Gastrocnemius medialis (tissue), 4 donors: ENCODE data around the gene CD248.

Experiments used
- POLR2A ChIP-seq, 2 donors: fragments of 450-650 bp; IDR thresholded peaks; one replicate each; pipeline ENCODE4 v1.6.1; 2017; ENCODE audit warnings: antibody characterized with exemption in 2 of 2, mild to moderate bottlenecking in 2 of 2, moderate library complexity in 2 of 2
- TF ChIP-seq, protein P1 (sequence below), 5 experiments: fragments of 450-650 bp in 3 of 5; fragments of 200-600 bp in 2 of 5; sonication (generic) in 2 of 5; IDR thresholded peaks in 4 of 5; conservative IDR thresholded peaks in 1 of 5; 1 replicate in 4 of 5; 2 replicates in 1 of 5; pipeline ENCODE4 v1.5.1; 2016 to 2019; ENCODE audit warnings: antibody characterized with exemption in 5 of 5, mild to moderate bottlenecking in 3 of 5, moderate library complexity in 3 of 5

DNA sequence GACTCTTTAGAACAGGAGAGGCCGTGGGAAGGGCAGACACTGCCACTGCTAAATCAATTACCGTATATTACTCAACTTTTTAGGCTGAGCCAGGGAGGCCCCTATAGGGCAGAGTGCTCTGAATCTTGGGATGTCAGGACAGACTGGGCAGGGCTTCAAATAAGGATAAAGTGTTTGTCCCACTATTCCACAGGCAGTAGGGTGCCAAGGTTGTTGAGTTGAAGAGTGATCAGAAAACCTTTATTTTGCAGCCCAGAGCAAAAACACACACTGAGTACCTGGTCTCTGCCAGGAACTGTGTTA lies 32.2 kb upstream of the CD248 start:
- TF ChIP-seq, protein P1, sequence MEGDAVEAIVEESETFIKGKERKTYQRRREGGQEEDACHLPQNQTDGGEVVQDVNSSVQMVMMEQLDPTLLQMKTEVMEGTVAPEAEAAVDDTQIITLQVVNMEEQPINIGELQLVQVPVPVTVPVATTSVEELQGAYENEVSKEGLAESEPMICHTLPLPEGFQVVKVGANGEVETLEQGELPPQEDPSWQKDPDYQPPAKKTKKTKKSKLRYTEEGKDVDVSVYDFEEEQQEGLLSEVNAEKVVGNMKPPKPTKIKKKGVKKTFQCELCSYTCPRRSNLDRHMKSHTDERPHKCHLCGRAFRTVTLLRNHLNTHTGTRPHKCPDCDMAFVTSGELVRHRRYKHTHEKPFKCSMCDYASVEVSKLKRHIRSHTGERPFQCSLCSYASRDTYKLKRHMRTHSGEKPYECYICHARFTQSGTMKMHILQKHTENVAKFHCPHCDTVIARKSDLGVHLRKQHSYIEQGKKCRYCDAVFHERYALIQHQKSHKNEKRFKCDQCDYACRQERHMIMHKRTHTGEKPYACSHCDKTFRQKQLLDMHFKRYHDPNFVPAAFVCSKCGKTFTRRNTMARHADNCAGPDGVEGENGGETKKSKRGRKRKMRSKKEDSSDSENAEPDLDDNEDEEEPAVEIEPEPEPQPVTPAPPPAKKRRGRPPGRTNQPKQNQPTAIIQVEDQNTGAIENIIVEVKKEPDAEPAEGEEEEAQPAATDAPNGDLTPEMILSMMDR (IDR thresholded peaks at IDR 0.05 in 4 of 5, conservative IDR thresholded peaks at IDR 0.05 in 1 of 5) = no peak
- no peak for TF ChIP-seq POLR2A (IDR thresholded peaks at IDR 0.05)
